Measurements from ENCODE around the gene PTCH1. TPM values are rescaled to one million over a fixed set of nuclear protein-coding genes. Genes with fewer than 3 reads are reported as not detected.

Gene PTCH1
- total RNA-seq, 1 donor from 2014 or later = 24.1 TPM

DNA sequence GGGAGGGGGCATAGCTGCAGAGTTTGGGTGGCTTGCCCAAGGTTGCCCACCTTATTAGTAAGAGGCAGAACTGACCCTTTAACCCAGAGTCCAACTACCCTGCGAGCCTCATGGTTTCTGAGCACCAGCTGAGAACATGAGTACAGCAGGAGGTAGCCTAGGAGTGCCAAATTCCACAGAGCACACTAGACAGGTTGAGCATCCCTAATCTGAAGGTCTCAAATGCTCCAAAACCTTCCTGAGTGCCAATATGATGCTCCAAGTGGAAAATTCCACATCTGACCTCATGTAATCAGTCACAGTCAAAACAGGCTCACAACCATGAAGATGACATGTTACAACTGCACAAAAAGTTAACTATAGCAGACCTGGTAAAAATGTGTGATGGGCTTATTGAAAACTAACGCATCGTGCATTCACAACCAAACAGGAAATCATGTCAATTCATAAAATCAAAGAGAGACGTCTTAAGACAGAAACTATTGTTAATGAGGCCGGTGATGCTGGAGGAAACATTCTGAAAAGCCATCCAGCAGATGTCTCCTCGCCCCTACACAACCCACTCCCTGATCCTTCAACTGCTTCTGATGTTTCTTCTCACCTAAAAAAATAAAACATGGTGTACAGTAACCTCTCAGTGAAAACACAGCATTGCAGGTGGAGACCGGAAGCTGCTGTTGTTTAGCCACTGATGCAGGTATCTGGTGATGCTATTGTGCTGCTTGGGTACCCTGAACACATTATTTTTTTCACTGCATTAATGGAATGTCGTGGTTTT lies 25.0 kb downstream of the PTCH1 start:
- Mint-ChIP-seq H3K4me1 (ENCODE audit: unreplicated experiment) (peaks cover 21% of the 10 kb centered on the region), H3K9me3 (ENCODE audit: unreplicated experiment) (no peaks in the 10 kb centered on the region), H3K27ac (ENCODE audit: unreplicated experiment) (no peak overlapping the region), H3K27me3 (ENCODE audit: unreplicated experiment) (peaks cover 10% of the 10 kb centered on the region), H3K36me3 (ENCODE audit: low read depth, unreplicated experiment) (peaks cover 3% of the 10 kb centered on the region), H3K4me3 (ENCODE audit: unreplicated experiment) (no peak overlapping the region)
- no peak for DNase-seq (ENCODE audit: low spot score)
- TF ChIP-seq, protein P1, sequence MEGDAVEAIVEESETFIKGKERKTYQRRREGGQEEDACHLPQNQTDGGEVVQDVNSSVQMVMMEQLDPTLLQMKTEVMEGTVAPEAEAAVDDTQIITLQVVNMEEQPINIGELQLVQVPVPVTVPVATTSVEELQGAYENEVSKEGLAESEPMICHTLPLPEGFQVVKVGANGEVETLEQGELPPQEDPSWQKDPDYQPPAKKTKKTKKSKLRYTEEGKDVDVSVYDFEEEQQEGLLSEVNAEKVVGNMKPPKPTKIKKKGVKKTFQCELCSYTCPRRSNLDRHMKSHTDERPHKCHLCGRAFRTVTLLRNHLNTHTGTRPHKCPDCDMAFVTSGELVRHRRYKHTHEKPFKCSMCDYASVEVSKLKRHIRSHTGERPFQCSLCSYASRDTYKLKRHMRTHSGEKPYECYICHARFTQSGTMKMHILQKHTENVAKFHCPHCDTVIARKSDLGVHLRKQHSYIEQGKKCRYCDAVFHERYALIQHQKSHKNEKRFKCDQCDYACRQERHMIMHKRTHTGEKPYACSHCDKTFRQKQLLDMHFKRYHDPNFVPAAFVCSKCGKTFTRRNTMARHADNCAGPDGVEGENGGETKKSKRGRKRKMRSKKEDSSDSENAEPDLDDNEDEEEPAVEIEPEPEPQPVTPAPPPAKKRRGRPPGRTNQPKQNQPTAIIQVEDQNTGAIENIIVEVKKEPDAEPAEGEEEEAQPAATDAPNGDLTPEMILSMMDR (IDR thresholded peaks at IDR 0.05; ENCODE audit: unreplicated experiment) = no peak

DNA sequence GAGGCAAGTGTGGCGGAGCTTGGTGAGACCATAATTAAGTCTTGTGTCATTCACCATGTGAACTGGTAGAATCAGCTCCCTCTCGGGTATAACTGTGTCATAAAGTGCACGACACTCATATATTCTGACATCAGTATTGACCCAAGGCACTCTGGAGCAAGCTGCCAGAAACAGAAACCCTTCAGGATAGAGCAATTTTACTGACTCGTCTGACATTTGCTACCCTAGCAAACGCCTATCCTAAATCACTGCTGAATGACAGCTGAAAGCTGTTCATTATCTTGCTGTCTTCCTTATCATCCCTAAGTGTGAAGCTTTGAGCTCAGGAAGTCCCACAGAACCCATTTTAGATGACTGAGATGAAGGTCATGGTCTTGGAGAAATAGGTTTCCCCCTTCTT lies 27.8 kb downstream of the PTCH1 start:
- Mint-ChIP-seq H3K9me3 (ENCODE audit: unreplicated experiment) (no peaks in the 10 kb centered on the region), H3K27me3 (ENCODE audit: unreplicated experiment) (peaks cover 7% of the 10 kb centered on the region), H3K36me3 (ENCODE audit: low read depth, unreplicated experiment) (no peaks in the 10 kb centered on the region), H3K4me3 (ENCODE audit: unreplicated experiment) (no peak overlapping the region), H3K4me1 (ENCODE audit: unreplicated experiment) (no peaks in the 10 kb centered on the region), H3K27ac (ENCODE audit: unreplicated experiment) (no peak overlapping the region)
- TF ChIP-seq, protein P1 (IDR thresholded peaks at IDR 0.05; ENCODE audit: unreplicated experiment) = no peak
- DNase-seq (ENCODE audit: low spot score) = no peak

GRCh38 chr9:95486318-95486717 lies 30.5 kb downstream of the PTCH1 start:
- Mint-ChIP-seq H3K4me3 (ENCODE audit: unreplicated experiment) (no peak overlapping the region), H3K36me3 (ENCODE audit: low read depth, unreplicated experiment) (no peaks in the 10 kb centered on the region), H3K27ac (ENCODE audit: unreplicated experiment) (no peak overlapping the region), H3K27me3 (ENCODE audit: unreplicated experiment) (peaks cover 7% of the 10 kb centered on the region), H3K9me3 (ENCODE audit: unreplicated experiment) (no peaks in the 10 kb centered on the region), H3K4me1 (ENCODE audit: unreplicated experiment) (no peaks in the 10 kb centered on the region)
- TF ChIP-seq, protein P1 (IDR thresholded peaks at IDR 0.05; ENCODE audit: unreplicated experiment) = no peak
- no peak for DNase-seq (ENCODE audit: low spot score)

DNA sequence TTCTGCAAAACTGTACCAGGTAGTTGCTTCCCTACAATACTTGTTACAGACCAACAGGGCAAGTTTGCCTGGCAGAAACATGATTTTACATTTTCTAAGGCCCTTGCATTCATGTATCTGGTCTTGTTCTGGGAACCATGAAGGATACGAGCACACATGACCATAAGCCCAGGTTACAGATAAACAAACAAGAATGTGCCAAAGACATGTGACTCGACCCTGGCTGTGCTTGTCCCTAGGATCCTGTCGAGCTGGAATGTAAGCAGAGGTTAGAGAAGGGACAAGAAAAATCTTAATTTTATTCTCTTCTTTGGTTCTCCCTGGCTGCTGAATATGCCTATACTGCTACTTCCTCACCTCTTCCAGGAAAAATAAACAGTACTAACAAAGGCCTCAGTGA lies 32.5 kb downstream of the PTCH1 start:
- no peaks in the 10 kb centered on the region for H3K36me3 Mint-ChIP-seq (ENCODE audit: low read depth, unreplicated experiment)
- DNase-seq (ENCODE audit: low spot score) = no peak
- peaks cover 7% of the 10 kb centered on the region for H3K27me3 Mint-ChIP-seq (ENCODE audit: unreplicated experiment)
- TF ChIP-seq, protein P1 (IDR thresholded peaks at IDR 0.05; ENCODE audit: unreplicated experiment) = no peak
- H3K9me3 Mint-ChIP-seq (ENCODE audit: unreplicated experiment) = no peaks in the 10 kb centered on the region
- H3K4me1 Mint-ChIP-seq (ENCODE audit: unreplicated experiment) = no peaks in the 10 kb centered on the region
- H3K27ac Mint-ChIP-seq (ENCODE audit: unreplicated experiment) = no peak overlapping the region
- no peak overlapping the region for H3K4me3 Mint-ChIP-seq (ENCODE audit: unreplicated experiment)

DNA sequence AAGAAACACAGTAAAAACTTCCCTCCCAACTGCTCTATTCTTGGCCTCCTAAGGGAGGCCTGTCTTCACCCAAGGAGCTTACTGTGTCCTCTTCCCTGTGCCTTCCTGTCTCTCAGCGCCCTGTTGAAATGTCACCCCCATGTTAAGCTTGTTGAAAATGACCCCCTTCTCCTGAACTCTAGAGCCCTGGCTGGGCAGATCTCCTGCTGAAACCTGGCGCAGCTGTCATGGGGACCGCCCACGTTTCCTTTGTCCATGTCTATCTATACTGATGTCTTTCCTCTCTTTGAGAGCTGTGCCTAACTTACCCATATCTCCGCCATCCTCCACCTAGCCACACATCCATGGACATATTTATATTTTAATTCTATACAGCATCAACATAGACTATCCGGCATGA lies 33.3 kb downstream of the PTCH1 start:
- Mint-ChIP-seq H3K36me3 (ENCODE audit: low read depth, unreplicated experiment) (no peaks in the 10 kb centered on the region), H3K9me3 (ENCODE audit: unreplicated experiment) (no peaks in the 10 kb centered on the region), H3K27ac (ENCODE audit: unreplicated experiment) (no peak overlapping the region), H3K4me1 (ENCODE audit: unreplicated experiment) (no peaks in the 10 kb centered on the region), H3K4me3 (ENCODE audit: unreplicated experiment) (no peak overlapping the region), H3K27me3 (ENCODE audit: unreplicated experiment) (peaks cover 4% of the 10 kb centered on the region)
- TF ChIP-seq, protein P1 (IDR thresholded peaks at IDR 0.05; ENCODE audit: unreplicated experiment) = no peak
- no peak for DNase-seq (ENCODE audit: low spot score)
